Measurements from ENCODE around the gene PIPOX. TPM values are rescaled to one million over a fixed set of nuclear protein-coding genes. Genes with fewer than 3 reads are reported as not detected.

The PIPOX gene
- total RNA-seq, 4 donors from 2014 or later, result 3.8 to 8.4 (median 5.1) TPM

DNA sequence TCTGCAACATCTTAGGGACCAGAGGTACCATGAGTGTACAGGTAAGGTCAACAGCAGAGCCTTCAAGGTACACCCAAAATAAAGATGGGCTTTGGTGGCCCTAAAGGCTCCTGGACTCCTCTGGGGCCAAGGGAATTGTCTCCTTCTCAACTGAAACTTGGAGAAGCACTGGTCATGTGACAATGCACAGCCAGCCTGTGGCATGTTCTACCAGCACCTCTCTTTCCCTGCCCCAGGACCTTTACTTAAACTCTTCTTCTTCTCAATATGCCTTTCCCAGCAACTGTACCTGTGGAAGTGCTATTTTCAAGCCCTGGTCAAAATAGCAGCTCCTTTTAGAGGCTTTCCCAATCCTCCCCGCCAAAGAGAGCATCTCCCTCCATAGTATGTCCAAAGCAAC is 28.4 kb downstream of the PIPOX start:
- H3K4me3 ChIP-seq, result no peak overlapping the region
- TF ChIP-seq EP300 (IDR thresholded peaks at IDR 0.05) (no peak), POLR2AphosphoS5 (IDR thresholded peaks at IDR 0.05) (no peak), POLR2A (IDR thresholded peaks at IDR 0.05; ENCODE audit: low read depth) (no peak), CTCF (IDR thresholded peaks at IDR 0.05) (no peak)
- no peak overlapping the region for H3K27ac ChIP-seq (replicated peaks in 1 of 4)
- DNase-seq (ENCODE audit: extremely low spot score), result no peak
- peaks cover 0 to 6% (median 3%) of the 10 kb centered on the region in 4 donors for H3K27me3 ChIP-seq
- H3K4me1 ChIP-seq, result peaks cover 9 to 14% (median 10%) of the 10 kb centered on the region in 4 donors
- intact Hi-C loops (cut with DNase I), result no loop called here
- WGBS, result 93% methylated on average over 1 of the region's 1 CpG
- H3K36me3 ChIP-seq, result peaks cover 0 to 17% (median 11%) of the 10 kb centered on the region in 4 donors
- H3K9me3 ChIP-seq, result no peaks in the 10 kb centered on the region

GRCh38 chr17:29073045-29073444 is 30.1 kb downstream of the PIPOX start:
- Histone ChIP-seq H3K27me3 (peaks cover 0 to 6% (median 3%) of the 10 kb centered on the region in 4 donors), H3K9me3 (no peaks in the 10 kb centered on the region), H3K36me3 (peaks cover 0 to 33% (median 24%) of the 10 kb centered on the region in 4 donors), H3K27ac (replicated peaks in 1 of 4) (no peak overlapping the region), H3K4me3 (no peak overlapping the region), H3K4me1 (peaks cover 9 to 17% (median 12%) of the 10 kb centered on the region in 4 donors)
- TF ChIP-seq POLR2A (IDR thresholded peaks at IDR 0.05; ENCODE audit: low read depth) (no peak), EP300 (IDR thresholded peaks at IDR 0.05) (no peak)
- no peak for DNase-seq (ENCODE audit: extremely low spot score)
- intact Hi-C loops (cut with DNase I), result no loop called here
- WGBS, result 75% methylated on average over 2 of the region's 2 CpGs

GRCh38 chr17:29073520-29073919 is 30.6 kb downstream of the PIPOX start:
- Histone ChIP-seq H3K27ac (replicated peaks in 1 of 4) (no peak overlapping the region), H3K9me3 (no peaks in the 10 kb centered on the region), H3K36me3 (peaks cover 0 to 38% (median 29%) of the 10 kb centered on the region in 4 donors), H3K4me3 (no peak overlapping the region), H3K27me3 (peaks cover 0 to 6% (median 3%) of the 10 kb centered on the region in 4 donors), H3K4me1 (peaks cover 9 to 20% (median 12%) of the 10 kb centered on the region in 4 donors)
- DNase-seq (ENCODE audit: extremely low spot score), result no peak
- TF ChIP-seq EP300 (IDR thresholded peaks at IDR 0.05) (no peak), POLR2A (IDR thresholded peaks at IDR 0.05; ENCODE audit: low read depth) (no peak), POLR2AphosphoS5 (IDR thresholded peaks at IDR 0.05) (no peak)
- intact Hi-C loops (cut with DNase I), result no loop called here
- 74% methylated on average over 4 of the region's 4 CpGs for WGBS

DNA sequence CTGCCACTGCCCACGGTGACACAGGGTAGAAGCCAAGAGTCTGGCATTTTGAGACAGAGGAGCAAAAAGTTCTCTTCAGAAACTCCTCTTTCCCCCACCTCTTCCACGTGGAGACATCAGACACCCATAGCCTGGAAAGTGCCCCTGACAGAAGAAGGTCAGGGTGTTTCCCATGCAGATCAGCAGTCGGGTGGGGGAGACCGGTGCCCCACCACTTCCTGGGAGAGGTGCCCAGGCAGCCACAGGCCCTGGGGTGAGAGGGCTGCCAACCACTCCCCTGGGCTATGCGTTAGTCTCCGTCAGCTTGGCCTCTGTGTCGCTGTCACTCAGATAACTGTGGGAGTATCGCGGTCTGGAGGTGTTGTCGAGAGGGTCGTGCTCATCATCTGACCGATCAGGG is 31.5 kb downstream of the PIPOX start:
- H3K27me3 ChIP-seq, result peaks cover 0 to 4% (median 1%) of the 10 kb centered on the region in 4 donors
- 88% methylated on average over 10 of the region's 12 CpGs for whole genome bisulfite sequencing
- no peak for DNase-seq (ENCODE audit: extremely low spot score)
- intact Hi-C loops (cut with DNase I), result no loop called here
- no peak overlapping the region for H3K27ac ChIP-seq (replicated peaks in 1 of 4)
- TF ChIP-seq EP300 (IDR thresholded peaks at IDR 0.05), result no peak
- TF ChIP-seq POLR2A (IDR thresholded peaks at IDR 0.05; ENCODE audit: low read depth), result no peak
- no peak for TF ChIP-seq POLR2AphosphoS5 (IDR thresholded peaks at IDR 0.05)
- TF ChIP-seq CTCF (IDR thresholded peaks at IDR 0.05), result no peak
- H3K4me1 ChIP-seq, result peaks cover 8 to 28% (median 11%) of the 10 kb centered on the region in 4 donors
- peaks cover 0 to 47% (median 38%) of the 10 kb centered on the region in 4 donors for H3K36me3 ChIP-seq
- no peak overlapping the region for H3K4me3 ChIP-seq
- H3K9me3 ChIP-seq, result no peaks in the 10 kb centered on the region

DNA sequence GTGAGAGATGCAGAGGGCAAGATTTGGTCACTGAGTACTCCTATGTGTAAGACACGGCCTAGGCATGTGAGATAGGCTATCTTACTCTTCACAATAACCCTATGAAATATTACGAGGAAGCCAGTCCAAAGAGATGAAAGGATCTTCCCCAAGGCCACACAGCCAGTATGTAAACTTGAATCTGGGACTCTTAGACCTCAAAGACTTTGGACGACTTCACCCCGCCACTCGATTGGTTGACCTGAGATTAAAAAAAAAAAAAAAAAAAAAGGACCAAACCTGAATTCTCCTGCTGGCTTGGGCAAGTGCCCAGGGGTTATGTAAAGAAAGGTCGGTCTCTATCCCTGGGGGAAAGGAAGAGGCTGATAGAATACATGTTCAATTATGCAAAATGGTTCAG is 33.1 kb downstream of the PIPOX start:
- Histone ChIP-seq H3K4me3 (no peak overlapping the region), H3K36me3 (peaks cover 11 to 63% (median 54%) of the 10 kb centered on the region in 4 donors), H3K27me3 (no peaks in the 10 kb centered on the region), H3K4me1 (peaks cover 0 to 21% (median 0%) of the 10 kb centered on the region in 4 donors), H3K9me3 (no peaks in the 10 kb centered on the region), H3K27ac (replicated peaks in 1 of 4) (no peak overlapping the region)
- intact Hi-C loops (cut with DNase I), result no loop called here
- DNase-seq (ENCODE audit: extremely low spot score), result no peak
- no peak for TF ChIP-seq POLR2AphosphoS5 (IDR thresholded peaks at IDR 0.05)
- no peak for TF ChIP-seq POLR2A (IDR thresholded peaks at IDR 0.05; ENCODE audit: low read depth)
- TF ChIP-seq EP300 (IDR thresholded peaks at IDR 0.05), result no peak
- TF ChIP-seq CTCF (IDR thresholded peaks at IDR 0.05), result no peak
- WGBS, result 91% methylated on average over 6 of the region's 6 CpGs

GRCh38 chr17:29076722-29077121 is 33.8 kb downstream of the PIPOX start:
- intact Hi-C loops (cut with DNase I), result no loop called here
- Histone ChIP-seq H3K4me1 (peaks cover 0 to 19% (median 0%) of the 10 kb centered on the region in 4 donors), H3K4me3 (no peak overlapping the region), H3K36me3 (peaks cover 12 to 70% (median 61%) of the 10 kb centered on the region in 4 donors), H3K27ac (replicated peaks in 1 of 4) (no peak overlapping the region), H3K9me3 (no peaks in the 10 kb centered on the region), H3K27me3 (no peaks in the 10 kb centered on the region)
- DNase-seq (ENCODE audit: extremely low spot score), result no peak
- TF ChIP-seq POLR2A (IDR thresholded peaks at IDR 0.05; ENCODE audit: low read depth) (no peak), POLR2AphosphoS5 (IDR thresholded peaks at IDR 0.05) (no peak), CTCF (IDR thresholded peaks at IDR 0.05) (no peak), EP300 (IDR thresholded peaks at IDR 0.05) (no peak)
- 92% methylated on average over 7 of the region's 7 CpGs for WGBS
